Hepatocyte (in vitro differentiated cells): ENCODE data around the gene CLEC3B. TPM values are rescaled to one million over a fixed set of nuclear protein-coding genes. Genes with fewer than 3 reads are reported as not detected.

ENCODE experiments used
- DNase-seq: peaks from one replicate; pipeline ENCODE4 v3.0.0-alpha.2; 2016; ENCODE audit warnings: low spot score
- H2AFZ ChIP-seq: fragments of 200-600 bp; sonication (generic); 2 replicates; pipeline ENCODE4 v1.6.0; 2016; ENCODE audit warnings: antibody characterized with exemption, mild to moderate bottlenecking
- H3K27ac ChIP-seq: fragments of 200-600 bp; sonication (generic); 2 replicates; pipeline ENCODE4 v1.5.1; 2016; ENCODE audit warnings: mild to moderate bottlenecking
- H3K27me3 ChIP-seq: fragments of 200-600 bp; sonication (generic); 2 replicates; pipeline ENCODE4 v1.6.1; 2016
- H3K36me3 ChIP-seq: fragments of 200-600 bp; sonication (generic); replicated peaks from 2 replicates; pipeline ENCODE4 v1.5.1; 2016; ENCODE audit warnings: low read depth; ENCODE audit not compliant: insufficient read depth
- H3K4me1 ChIP-seq: fragments of 200-600 bp; sonication (generic); 2 replicates; pipeline ENCODE4 v1.5.1; 2016; ENCODE audit warnings: mild to moderate bottlenecking, moderate library complexity; ENCODE audit not compliant: insufficient read depth
- H3K4me2 ChIP-seq: fragments of 200-600 bp; sonication (generic); 2 replicates; pipeline ENCODE4 v1.6.0; 2016
- H3K4me3 ChIP-seq: fragments of 200-600 bp; sonication (generic); 2 replicates; pipeline ENCODE4 v1.5.1; 2016; ENCODE audit warnings: mild to moderate bottlenecking
- H3K79me2 ChIP-seq: fragments of 200-600 bp; sonication (generic); 2 replicates; pipeline ENCODE4 v1.6.0; 2017; ENCODE audit warnings: mild to moderate bottlenecking
- H3K9me2 ChIP-seq: fragments of 200-600 bp; sonication (generic); replicated peaks from 2 replicates; pipeline ENCODE4 v1.6.0; 2017; ENCODE audit warnings: mild to moderate bottlenecking; ENCODE audit not compliant: insufficient read depth
- H3K9me3 ChIP-seq: fragments of 200-600 bp; sonication (generic); 2 replicates; pipeline ENCODE4 v1.5.1; 2016; ENCODE audit warnings: low read depth, mild to moderate bottlenecking
- H4K20me1 ChIP-seq: fragments of 200-600 bp; sonication (generic); 2 replicates; pipeline ENCODE4 v1.6.0; 2016; ENCODE audit warnings: mild to moderate bottlenecking; ENCODE audit not compliant: insufficient read depth, poor library complexity, severe bottlenecking
- CTCF ChIP-seq: fragments of 200-600 bp; sonication (generic); IDR thresholded peaks from 2 replicates; pipeline ENCODE4 v1.5.1; 2016; ENCODE audit warnings: antibody characterized with exemption, mild to moderate bottlenecking; ENCODE audit not compliant: poor library complexity
- EZH2 ChIP-seq: fragments of 200-600 bp; sonication (generic); IDR thresholded peaks from 2 replicates; pipeline ENCODE4 v1.6.1; 2016; ENCODE audit warnings: antibody characterized with exemption, mild to moderate bottlenecking, borderline replicate concordance
- EZH2phosphoT487 ChIP-seq: fragments of 200-600 bp; sonication (generic); IDR thresholded peaks from one replicate; pipeline ENCODE4 v1.6.1; 2018; ENCODE audit warnings: antibody characterized with exemption, mild to moderate bottlenecking, low read depth, moderate library complexity; ENCODE audit not compliant: unreplicated experiment, severe bottlenecking
- WGBS: methylation state at CpG from one replicate; pipeline ENCODE4 v1.1.6; 2016; ENCODE audit warnings: low lambda C conversion rate; ENCODE audit errors: missing lambda C conversion rate; 5-methylcytosine and 5-hydroxymethylcytosine counted together
- polyA plus RNA-seq: library from polyadenylated mRNA; unstranded; fragments of >200 nt; fragmentation: Nextera tagmentation; extraction: Ambion mirVana; gene quantifications from 2 replicates; pipeline ENCODE4 v1.2.1, GENCODE V29; 2016
- total RNA-seq: library from RNA; depleted of rRNA; stranded (reverse); fragments of >200 nt; gene quantifications from 2 replicates; pipeline ENCODE4 v1.2.3, GENCODE V29; 2014

CLEC3B gene
- total and polyA plus RNA-seq, 2 experiments from 2014 or later, result 1.3 to 1.7 TPM

DNA sequence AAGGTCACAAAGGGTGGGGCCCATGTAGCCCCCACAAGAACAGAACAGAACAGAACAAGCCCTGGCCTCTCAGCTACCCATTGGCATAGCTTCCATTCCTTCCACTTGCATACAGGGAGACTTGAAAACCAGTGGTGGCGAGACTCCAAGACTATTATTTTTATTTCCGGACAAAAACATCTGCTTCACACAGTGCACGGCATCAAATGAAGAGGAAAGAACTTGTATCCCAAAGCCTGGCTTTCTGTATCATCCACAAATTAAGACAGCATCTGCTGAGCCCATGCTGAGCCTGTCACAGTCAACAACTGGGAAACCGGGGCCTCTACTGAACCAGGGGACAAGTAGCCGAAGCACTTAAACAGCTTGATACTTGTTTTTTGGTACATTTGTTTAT, 56.0 kb downstream of the CLEC3B start:
- Histone ChIP-seq H3K36me3 (no peaks in the 10 kb centered on the region), H3K79me2 (no peaks in the 10 kb centered on the region), H3K4me3 (no peak overlapping the region), H4K20me1 (no peaks in the 10 kb centered on the region), H3K4me1 (peaks cover 8% of the 10 kb centered on the region), H3K27me3 (no peaks in the 10 kb centered on the region), H3K4me2 (no peak overlapping the region), H3K9me2 (no peaks in the 10 kb centered on the region), H2AFZ (no peak overlapping the region), H3K9me3 (no peaks in the 10 kb centered on the region), H3K27ac (no peak overlapping the region)
- WGBS, result 88% methylated on average over 5 of the region's 5 CpGs
- no peak for DNase-seq
- no peak for TF ChIP-seq EZH2phosphoT487
- no peak for TF ChIP-seq CTCF
- TF ChIP-seq EZH2, result no peak

DNA sequence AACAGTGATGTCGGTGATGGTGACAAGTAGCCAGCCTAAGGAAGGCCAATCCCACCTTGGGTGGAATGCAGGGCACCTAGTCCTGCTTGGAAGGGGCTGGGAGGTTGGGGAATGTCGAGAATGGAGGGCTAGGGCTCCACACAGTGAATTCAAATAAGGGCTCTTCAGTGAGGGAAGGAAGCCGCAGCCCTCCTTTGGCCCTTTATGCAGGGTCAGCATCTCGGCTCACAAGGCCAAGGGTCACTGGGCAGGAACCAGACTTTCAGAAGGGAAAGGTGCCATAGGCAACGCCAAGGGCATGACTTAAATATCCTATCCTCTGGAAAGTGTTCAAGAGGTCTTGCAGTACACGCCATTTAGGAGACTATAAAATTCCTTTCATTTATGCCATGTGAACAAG, 56.9 kb downstream of the CLEC3B start:
- H3K27ac ChIP-seq, result no peak overlapping the region
- H2AFZ ChIP-seq, result no peak overlapping the region
- 94% methylated on average over 6 of the region's 6 CpGs for WGBS
- H3K27me3 ChIP-seq, result no peaks in the 10 kb centered on the region
- no peaks in the 10 kb centered on the region for H3K36me3 ChIP-seq
- no peak overlapping the region for H3K4me2 ChIP-seq
- H3K9me3 ChIP-seq, result no peaks in the 10 kb centered on the region
- no peaks in the 10 kb centered on the region for H3K9me2 ChIP-seq
- TF ChIP-seq EZH2phosphoT487 (no peak), EZH2 (no peak), CTCF (no peak)
- no peak overlapping the region for H3K4me3 ChIP-seq
- no peak for DNase-seq
- H3K79me2 ChIP-seq, result no peaks in the 10 kb centered on the region
- H3K4me1 ChIP-seq, result peaks cover 8% of the 10 kb centered on the region
- H4K20me1 ChIP-seq, result no peaks in the 10 kb centered on the region

GRCh38 chr3:45084361-45084760, 58.3 kb downstream of the CLEC3B start:
- H3K36me3 ChIP-seq, result no peaks in the 10 kb centered on the region
- DNase-seq, result no peak
- 100% methylated on average over 1 of the region's 1 CpG for WGBS

More at GRCh38 chr3:45084361-45084760, 58.3 kb downstream of the CLEC3B start:
- no peak overlapping the region for H3K4me3 ChIP-seq
- no peak overlapping the region for H2AFZ ChIP-seq
- H3K27me3 ChIP-seq, result no peaks in the 10 kb centered on the region
- TF ChIP-seq CTCF, result no peak
- no peak for TF ChIP-seq EZH2
- TF ChIP-seq EZH2phosphoT487, result no peak
- H3K9me3 ChIP-seq, result no peaks in the 10 kb centered on the region
- H3K79me2 ChIP-seq, result no peaks in the 10 kb centered on the region
- H3K9me2 ChIP-seq, result no peaks in the 10 kb centered on the region
- H3K4me1 ChIP-seq, result peaks cover 14% of the 10 kb centered on the region
- H3K4me2 ChIP-seq, result no peak overlapping the region
- H4K20me1 ChIP-seq, result no peaks in the 10 kb centered on the region
- H3K27ac ChIP-seq, result no peak overlapping the region
